Cardiac muscle cell (in vitro differentiated cells and primary cell): ENCODE measurements around the gene AGAP1. TPM values are rescaled to one million over a fixed set of nuclear protein-coding genes. Genes with fewer than 3 reads are reported as not detected.

Source experiments
- DNase-seq, 2 donors: peaks; one replicate each; pipeline versions ENCODE4 v3.0.0 to v3.0.0-alpha.2; 2010 to 2017; ENCODE audit warnings: low read depth in 1 of 2, low spot score in 1 of 2
- H3K27ac ChIP-seq: fragments of 200-600 bp; sonication (generic); 2 replicates; pipeline ENCODE4 v1.5.1; 2016
- H3K27me3 ChIP-seq: fragments of 200-600 bp; sonication (generic); 2 replicates; pipeline ENCODE4 v1.6.0; 2016; ENCODE audit warnings: control low read depth
- H3K36me3 ChIP-seq: fragments of 200-600 bp; sonication (generic); 2 replicates; pipeline ENCODE4 v1.5.1; 2016; ENCODE audit warnings: control low read depth
- H3K4me1 ChIP-seq: fragments of 200-600 bp; sonication (generic); 2 replicates; pipeline ENCODE4 v1.8.1; 2017; ENCODE audit warnings: low read depth, mild to moderate bottlenecking, mixed run types
- H3K4me3 ChIP-seq: fragments of 200-600 bp; sonication (generic); 2 replicates; pipeline ENCODE4 v1.5.1; 2016; ENCODE audit warnings: mild to moderate bottlenecking
- H3K9me3 ChIP-seq: fragments of 200-600 bp; sonication (generic); 2 replicates; pipeline ENCODE4 v1.5.1; 2017; ENCODE audit warnings: low read depth, mild to moderate bottlenecking, control low read depth
- polyA plus RNA-seq: library from polyadenylated mRNA; unstranded; fragments of >200 nt; fragmentation: Nextera tagmentation; extraction: Ambion mirVana; gene quantifications from 2 replicates; pipeline ENCODE4 v1.2.1, GENCODE V29; 2016
- total RNA-seq: library from RNA; depleted of rRNA; stranded (reverse); fragments of >200 nt; gene quantifications from 2 replicates; pipeline ENCODE4 v1.2.3, GENCODE V29; 2016
- TF ChIP-seq, protein P1 (sequence below): IDR thresholded peaks from 2 replicates; pipeline ENCODE4 v1.5.1; 2012; ENCODE audit warnings: low read depth, mild to moderate bottlenecking, low read length

The AGAP1 gene
- total RNA-seq (20.9 and 38.2 TPM in 2 replicates), polyA plus RNA-seq (8.6 and 10.5 TPM in 2 replicates)

DNA sequence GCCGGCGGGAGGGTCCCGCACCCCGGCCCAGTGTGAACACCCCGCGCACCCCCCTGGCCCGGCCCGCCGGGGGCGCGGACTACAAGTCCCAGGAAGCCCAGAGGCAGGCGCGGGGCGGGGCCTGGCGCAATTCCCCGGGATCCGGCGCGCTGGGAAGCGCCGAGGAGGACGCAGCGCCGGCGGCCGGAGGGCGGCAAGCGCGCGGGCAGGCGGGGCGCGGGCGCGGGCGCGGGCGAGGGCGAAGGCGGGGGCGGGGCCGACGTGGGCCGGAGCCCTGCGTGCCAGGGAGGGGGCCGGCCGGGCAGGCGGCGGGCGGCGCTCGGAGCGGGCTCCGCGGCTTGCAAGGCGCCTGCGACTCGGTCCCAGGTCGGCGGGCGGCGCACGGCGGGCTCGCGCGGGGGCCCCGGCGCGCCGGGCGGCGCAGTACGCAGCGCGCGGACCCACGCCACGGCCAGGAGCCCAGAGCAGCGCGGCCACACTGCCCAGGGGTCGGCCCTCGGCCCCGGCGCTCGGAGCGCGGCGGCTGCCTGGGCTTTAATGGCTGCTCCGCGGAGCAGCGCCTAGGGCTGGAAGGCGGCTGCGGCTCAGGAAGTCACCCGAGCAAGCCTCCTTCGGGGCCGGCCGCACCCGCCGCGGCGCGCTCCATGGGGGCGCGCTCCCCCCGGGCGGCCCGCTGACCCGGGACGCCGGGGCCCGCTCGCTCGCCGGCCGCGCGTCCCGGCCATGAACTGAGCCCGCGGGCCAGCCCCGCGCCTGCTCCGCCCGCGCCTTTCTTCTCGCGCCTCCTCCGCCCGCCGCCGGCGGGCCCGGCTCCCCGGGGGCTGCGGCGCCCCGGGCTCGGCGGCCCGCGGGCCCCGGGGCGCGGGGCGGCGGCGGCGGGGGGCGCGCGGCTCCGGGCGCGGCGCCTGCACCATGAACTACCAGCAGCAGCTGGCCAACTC lies at the start of gene AGAP1:
Gene AGAP1, plus strand, starts transcription at position 269 of the 941 bp plus-strand sequence.
- H3K9me3 ChIP-seq, result no peaks in the 10 kb centered on the region
- no peak within 1 kb of the TSS for H3K27ac ChIP-seq
- TF ChIP-seq, protein P1, sequence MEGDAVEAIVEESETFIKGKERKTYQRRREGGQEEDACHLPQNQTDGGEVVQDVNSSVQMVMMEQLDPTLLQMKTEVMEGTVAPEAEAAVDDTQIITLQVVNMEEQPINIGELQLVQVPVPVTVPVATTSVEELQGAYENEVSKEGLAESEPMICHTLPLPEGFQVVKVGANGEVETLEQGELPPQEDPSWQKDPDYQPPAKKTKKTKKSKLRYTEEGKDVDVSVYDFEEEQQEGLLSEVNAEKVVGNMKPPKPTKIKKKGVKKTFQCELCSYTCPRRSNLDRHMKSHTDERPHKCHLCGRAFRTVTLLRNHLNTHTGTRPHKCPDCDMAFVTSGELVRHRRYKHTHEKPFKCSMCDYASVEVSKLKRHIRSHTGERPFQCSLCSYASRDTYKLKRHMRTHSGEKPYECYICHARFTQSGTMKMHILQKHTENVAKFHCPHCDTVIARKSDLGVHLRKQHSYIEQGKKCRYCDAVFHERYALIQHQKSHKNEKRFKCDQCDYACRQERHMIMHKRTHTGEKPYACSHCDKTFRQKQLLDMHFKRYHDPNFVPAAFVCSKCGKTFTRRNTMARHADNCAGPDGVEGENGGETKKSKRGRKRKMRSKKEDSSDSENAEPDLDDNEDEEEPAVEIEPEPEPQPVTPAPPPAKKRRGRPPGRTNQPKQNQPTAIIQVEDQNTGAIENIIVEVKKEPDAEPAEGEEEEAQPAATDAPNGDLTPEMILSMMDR, result no peak
- peaks cover 15% of the 10 kb centered on the region for H3K4me1 ChIP-seq
- peak; percentile 94 for DNase-seq
- no peaks in the 10 kb centered on the region for H3K27me3 ChIP-seq
- no peaks in the 10 kb centered on the region for H3K36me3 ChIP-seq
- H3K4me3 ChIP-seq, result peak within 1 kb of the TSS; percentile 58

DNA sequence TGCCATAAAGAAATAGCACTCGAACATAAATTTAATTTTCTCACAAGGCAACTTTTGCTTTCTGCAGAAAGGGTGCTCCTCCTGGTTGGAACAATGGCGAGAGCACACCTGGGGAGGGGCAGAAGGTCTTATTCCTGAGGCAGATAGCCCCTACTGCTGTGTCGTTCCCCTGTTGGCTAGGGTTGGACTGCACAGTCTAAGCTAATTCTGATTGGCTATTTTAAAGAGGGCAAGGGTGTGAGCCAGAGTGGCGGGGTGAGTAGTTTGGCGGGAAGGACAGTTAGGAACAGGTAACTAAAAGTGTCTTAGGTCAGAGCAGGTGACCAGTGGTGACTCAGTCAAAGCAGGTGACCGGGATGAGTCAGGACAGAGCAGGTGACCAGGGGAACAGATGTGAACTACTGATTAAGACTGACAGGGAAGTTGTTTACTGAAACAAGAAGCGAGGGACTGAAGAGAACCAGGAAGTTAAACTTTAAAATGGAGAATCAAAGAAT lies 49.7 kb upstream of the AGAP1 start:
- DNase-seq, result no peak
- no peak overlapping the region for H3K27ac ChIP-seq
- H3K4me3 ChIP-seq, result no peak overlapping the region
- no peaks in the 10 kb centered on the region for H3K27me3 ChIP-seq
- TF ChIP-seq, protein P1, result no peak
- H3K4me1 ChIP-seq, result no peaks in the 10 kb centered on the region
- no peaks in the 10 kb centered on the region for H3K9me3 ChIP-seq
- H3K36me3 ChIP-seq, result no peaks in the 10 kb centered on the region

DNA sequence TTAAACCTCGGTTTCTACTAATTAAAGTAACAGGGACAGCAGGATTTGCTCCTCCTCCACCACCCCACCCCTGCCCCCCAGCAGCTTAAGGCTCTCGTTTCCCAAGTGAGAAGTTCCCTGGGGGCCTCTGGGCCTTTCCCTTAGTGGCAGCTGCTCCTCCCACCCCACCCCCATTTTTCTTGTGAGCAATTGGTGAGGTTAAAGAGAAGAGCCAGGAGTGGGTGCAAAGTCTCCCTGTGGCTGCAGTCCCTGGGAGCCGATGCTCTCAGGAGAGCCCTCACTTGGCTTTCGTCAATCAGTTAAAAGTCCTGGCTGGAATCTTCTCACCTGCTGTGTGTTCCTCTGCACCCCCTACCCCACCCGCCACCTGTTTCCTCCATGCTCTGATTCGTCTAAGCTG lies 48.7 kb upstream of the AGAP1 start:
- Histone ChIP-seq H3K4me1 (no peaks in the 10 kb centered on the region), H3K27me3 (no peaks in the 10 kb centered on the region), H3K4me3 (no peak overlapping the region), H3K9me3 (no peaks in the 10 kb centered on the region), H3K27ac (no peak overlapping the region), H3K36me3 (no peaks in the 10 kb centered on the region)
- TF ChIP-seq, protein P1, result no peak
- no peak for DNase-seq

DNA sequence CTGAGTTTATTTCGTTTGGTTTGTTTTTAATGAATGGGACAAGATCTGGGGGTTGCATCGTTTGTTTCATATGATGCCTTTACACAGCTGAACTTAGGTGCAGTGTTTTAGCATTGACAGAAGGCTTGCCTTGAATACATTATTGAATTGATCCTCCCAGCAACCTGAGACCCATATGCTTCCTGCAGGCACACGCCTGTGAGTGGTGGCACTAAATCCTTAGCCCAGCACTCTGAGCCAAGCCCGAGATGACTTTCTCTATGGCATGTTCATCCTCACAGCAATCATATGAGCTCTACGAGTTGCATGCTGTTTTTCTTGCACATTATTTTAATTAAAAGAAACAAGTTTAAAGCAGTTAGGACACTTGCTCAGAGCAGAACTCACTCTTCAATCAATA lies 47.8 kb upstream of the AGAP1 start:
- no peaks in the 10 kb centered on the region for H3K27me3 ChIP-seq
- no peak overlapping the region for H3K27ac ChIP-seq
- no peak overlapping the region for H3K4me3 ChIP-seq
- no peaks in the 10 kb centered on the region for H3K9me3 ChIP-seq
- TF ChIP-seq, protein P1, result no peak
- H3K4me1 ChIP-seq, result no peaks in the 10 kb centered on the region
- no peak for DNase-seq
- H3K36me3 ChIP-seq, result no peaks in the 10 kb centered on the region

DNA sequence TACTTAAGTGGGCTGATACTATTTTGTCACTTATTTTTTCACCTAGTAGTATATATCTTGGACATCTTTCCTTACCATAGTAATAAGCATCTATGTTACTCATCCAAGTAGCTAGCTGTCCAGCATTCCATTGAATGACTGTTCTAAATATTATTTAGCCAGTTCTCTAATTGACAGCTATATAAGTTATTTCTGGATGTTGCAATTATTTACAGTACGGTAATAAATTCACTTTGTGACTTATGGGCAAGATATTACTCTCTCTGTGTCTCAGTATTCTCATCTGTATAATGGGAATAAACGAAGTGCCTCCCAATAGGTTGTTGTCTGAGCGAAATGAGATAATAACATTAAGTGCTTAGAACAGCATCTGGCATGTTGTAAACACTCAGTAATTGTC lies 46.6 kb upstream of the AGAP1 start:
- TF ChIP-seq, protein P1, result no peak
- Histone ChIP-seq H3K27ac (no peak overlapping the region), H3K27me3 (no peaks in the 10 kb centered on the region)

More for the DNA sequence above, 46.6 kb upstream of the AGAP1 start:
- no peaks in the 10 kb centered on the region for H3K4me1 ChIP-seq
- no peaks in the 10 kb centered on the region for H3K36me3 ChIP-seq
- H3K4me3 ChIP-seq, result no peak overlapping the region
- H3K9me3 ChIP-seq, result no peaks in the 10 kb centered on the region
- DNase-seq, result no peak
